Activated CD8-positive, alpha-beta memory T cell treated with anti-CD3 and anti-CD28 coated beads, Interleukin-2, amount 50 U/mL, for 48 hours (primary cell): ENCODE data around the gene GJC2.
A peak's percentile ranks its signal among the peaks of the same experiment; 100 is the strongest.

ENCODE experiments used
- DNase-seq: peaks from one replicate; pipeline ENCODE4 v3.0.0-alpha.2; 2020

GJC2 gene

DNA sequence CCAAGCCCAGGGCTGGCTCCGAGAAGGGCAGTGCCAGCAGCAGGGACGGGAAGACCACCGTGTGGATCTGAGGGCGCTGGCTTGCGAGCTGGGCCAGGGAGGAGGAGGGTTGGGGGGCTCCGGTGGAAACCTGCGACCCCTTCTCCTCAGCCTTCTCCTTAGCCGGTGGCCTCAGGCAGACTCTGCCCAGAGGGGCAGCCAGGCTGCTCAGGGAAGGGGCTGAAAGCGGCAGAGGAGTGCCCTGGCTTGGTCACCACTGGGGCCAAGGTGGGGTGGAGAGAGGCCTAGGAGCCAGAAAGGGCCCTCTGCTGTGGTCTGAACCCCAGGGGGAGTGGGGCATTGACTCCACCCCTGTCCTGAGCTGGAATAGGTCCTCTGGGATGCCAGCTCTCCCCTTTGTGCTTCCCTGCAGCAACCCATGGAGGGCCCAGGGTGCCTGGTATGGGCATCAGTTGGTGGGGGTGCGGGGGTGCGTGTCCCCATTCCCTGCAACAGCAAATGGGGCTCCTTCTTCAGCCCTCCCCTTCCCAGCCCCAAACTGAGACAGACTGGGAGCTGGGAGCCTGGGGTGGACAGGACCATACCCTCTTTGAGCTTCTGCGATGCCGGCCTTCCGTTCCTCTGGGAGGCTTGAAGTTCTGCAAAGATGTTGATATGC, 9.4 kb downstream of the GJC2 start:
- no peak for DNase-seq

DNA sequence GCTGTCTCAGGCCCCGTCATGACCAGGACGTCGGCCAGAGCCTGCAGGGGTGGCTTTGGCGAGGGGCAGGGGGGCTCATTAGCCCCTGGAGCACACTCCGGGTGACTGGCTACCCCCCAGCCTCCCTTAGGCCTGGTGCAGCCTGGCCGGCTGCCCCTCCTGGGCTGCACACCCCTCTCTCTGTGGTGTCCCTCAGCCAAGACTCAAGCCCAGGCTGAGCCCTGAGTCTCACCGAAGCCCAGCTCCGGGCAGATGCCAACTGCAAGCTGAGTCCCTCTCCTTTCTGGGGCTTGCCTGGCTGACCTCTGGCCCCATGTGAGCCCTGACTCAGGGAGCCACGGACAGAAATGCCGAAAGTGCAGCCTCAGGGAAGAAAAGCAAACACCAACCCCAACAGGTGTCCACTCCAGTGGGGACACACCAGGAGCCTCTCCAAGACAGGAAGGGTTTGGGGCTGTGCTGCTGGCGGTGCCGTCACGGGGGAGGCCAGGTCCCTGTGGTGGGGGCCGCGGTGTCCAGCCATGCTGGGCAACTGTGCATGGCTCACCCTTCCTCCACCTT, 10.6 kb downstream of the GJC2 start:
- no peak for DNase-seq

DNA sequence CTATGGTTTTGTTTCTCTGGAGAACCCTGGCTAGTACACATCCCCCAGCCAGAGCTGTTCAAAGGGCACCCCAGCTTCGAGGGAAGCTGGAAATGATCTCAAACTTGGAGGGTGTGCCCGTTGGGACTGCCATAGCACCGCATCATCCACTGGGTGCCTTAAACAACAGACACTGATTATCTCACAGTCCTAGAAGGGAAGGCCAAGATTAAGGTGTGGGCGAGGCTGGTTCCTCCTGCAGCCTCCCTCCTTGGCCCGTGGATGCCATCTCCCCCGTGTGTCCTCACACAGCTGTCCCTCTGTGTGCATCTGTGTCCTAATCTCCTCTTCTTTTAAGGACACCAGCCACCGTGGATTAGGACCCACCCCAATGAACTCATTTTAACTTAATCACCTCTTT, 11.6 kb downstream of the GJC2 start:
- no peak for DNase-seq

DNA sequence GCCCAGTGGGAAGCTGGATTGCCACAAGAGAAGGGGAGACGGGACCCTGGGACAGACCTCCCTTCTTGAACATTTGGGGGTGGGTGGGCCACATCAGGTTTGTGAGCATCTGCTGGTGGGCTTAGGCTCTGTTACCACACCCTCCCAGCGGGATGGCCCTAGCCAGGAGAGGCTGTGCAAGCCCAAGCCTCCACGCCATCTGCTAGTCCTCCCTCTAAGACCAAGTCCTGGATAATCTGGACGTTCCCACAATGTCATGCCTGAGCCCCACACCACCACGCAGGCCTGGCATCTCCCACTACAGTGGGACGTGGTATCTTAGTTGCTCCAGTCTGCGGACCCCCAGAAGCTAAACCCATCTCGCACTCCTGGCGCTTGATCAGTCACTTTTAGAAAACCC, 12.1 kb downstream of the GJC2 start:
- DNase-seq = no peak

DNA sequence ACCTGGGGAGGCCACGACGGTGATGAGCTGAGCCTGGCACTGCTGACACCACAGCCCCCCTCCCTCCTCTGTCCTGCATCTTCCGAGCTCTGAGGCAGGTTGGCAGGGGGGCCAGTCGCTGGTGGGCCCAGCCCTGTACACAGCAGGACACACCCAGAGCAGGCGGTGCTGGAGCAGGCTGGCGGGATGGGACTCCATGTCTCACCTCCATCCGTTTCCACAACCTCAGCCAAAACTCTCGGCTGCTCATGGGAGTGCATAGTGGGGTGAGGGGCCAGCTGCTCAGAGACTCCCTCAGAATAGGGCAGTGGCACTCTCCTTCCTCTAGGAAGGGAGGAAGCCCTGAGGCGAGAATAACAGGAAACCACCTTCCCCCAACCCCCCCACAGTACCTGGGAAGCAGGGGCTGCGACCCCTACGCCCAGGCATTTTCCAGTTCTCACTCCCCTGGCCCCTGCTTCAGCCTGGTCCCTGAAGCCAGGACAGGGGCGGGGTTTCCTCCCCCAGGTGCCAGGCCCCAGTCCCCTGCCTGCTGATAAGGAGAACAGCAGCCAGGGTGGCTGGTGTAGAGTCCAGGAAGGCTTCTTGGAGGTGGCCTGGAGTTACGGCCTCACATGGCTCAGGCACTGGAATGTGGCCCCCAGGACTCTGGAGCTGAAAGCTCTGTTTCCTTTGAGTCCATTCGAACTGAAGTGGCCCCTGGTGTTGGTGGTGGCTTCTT, 12.7 kb downstream of the GJC2 start:
- DNase-seq = no peak

DNA sequence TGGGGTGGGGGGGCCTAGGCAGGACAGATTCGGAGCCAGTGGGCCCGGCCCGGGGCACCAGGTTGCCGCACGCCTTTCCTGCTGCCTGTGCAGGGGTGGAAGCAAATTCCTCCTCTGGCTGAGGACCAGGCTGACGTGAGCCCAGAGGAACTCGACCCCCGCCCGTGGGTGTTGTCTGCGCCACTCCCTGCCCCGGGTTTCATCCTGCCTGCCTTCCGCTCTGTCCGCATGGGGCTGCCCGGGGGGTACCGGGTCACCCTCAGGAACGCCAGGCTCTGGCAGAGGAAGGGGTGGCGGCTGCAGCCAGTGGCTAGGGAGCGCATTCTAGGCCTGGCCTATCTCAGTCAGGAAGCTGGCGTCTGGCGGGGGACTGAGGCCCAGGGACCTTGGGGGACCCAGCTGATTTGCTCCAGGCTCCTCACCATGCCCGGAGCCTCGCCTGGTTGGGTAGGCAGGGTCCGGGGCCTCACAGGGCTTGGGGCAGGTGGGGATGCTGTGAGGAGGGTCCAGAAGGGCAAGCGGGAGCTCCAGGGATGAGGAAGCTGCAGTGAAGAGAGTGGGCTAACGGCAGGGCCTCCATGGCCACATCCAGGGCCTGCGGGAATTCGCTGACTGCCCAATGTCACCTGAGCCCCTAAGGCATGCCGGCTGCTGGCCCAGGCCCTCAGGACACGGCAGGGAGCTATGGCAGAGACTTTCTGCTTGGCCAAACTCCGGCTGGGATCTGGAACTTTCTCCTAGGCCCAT, 13.4 kb downstream of the GJC2 start:
- DNase-seq = no peak

DNA sequence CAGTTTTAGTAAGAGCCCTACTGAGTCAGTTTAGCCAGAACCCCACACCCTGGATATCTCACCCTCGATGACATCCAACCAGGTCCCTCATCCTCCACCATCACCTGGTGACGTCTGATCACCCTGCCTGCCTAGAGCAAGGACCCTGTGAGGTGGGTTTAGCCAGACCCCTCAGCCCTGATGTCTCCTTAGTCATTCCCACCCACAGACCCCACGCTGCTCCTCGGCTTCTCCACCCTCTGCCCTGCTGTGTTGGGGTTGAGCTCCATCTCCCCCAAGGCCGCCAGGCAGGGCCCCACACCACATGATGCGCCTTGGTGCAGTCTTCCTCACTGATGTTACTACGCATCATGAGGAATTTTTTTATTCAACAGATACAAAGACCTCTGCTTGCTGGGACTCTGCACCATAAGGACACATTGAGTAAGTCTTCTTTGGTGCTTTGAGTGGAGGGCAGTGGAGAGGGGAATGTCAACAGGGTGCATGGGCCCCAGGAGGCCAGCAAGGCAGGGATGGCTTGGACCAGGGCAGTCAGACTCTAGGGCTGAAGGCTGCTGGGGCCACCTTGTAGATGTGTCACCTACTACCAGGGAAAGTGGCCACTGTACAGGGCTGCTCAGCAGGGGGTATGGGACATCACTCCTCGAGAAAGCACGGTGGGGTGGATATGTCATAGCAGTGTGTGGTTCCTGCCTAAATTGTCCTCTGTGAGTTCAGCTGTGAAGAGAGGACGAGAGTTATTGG, 14.2 kb downstream of the GJC2 start:
- DNase-seq = no peak

DNA sequence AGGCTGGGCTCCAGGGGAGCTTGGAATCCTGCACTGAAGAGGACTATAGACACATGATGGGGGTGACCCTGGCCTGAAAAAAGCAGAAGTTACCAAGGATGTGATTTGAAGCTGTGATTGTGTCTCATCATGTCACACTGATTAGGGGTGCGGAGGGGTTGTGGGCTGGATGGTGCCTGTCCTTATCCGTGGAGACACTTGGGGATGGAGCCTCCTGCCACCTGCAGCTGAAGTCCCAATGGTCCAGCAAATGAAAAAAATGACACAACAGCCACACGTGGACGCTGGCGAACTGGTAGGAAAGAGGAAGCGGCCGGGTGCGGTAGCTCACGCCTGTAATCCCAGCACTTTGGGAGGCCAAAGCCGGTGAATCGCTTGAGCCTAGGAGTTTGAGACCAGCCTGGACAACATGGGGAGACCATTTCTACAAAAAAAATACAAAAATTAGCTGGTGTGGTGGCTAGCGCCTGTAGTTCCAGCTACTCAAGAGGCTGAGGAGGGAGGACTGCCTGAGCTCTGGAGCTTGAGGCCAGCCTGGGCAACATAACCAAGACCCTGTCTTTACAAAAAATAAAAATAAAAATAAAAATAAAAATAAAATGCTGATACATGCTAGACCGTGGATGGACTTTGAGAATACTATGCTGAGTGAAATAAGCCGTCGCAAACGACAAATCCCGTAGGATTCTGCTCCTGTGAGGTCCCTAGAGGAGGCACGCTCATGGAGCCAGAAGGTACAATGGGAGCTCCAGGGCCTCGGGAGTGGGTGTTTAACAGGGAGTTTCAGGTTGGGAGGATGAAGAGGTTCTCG, 15.0 kb downstream of the GJC2 start:
- no peak for DNase-seq

DNA sequence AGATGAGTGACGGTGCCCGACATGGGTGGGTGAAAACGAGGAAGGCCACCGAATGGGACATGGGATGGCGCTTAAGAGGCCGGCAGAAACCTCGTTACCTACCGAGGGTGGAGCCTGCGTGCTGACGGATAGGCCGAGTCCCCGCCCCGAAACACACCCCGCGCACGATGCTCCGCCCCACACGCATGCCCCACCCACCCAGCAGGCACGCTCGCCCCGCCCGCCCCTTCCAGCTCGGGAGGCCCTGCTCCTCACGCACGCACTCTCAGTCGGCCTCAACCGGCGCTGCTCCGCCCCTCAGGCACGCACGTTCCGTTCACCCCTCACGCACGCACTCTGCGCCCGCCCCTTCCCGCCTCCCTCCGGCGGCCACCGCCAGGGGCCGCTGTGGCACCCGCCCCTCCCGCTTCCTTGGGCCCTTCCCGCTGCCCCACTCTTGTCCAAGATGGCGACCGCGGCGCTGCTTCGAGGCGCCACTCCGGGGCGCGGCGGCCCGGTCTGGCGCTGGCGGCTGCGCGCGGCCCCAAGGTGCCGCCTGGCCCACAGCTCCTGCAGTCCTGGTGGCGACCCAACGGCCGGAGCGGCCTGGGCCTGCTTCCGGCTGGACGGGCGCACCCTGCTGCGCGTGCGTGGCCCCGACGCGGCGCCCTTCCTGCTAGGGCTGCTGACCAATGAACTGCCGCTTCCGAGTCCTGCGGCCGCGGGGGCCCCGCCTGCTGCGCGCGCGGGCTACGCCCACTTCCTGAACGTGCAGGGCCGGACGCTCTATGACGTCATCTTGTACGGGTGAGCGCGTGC, 15.8 kb downstream of the GJC2 start, which contains the start of gene IBA57:
IBA57 (plus strand) TSS at position 433 of the 798 bp plus-strand sequence; CDS start at position 446, 13 bp downstream.
- DNase-seq = peak; percentile 99

DNA sequence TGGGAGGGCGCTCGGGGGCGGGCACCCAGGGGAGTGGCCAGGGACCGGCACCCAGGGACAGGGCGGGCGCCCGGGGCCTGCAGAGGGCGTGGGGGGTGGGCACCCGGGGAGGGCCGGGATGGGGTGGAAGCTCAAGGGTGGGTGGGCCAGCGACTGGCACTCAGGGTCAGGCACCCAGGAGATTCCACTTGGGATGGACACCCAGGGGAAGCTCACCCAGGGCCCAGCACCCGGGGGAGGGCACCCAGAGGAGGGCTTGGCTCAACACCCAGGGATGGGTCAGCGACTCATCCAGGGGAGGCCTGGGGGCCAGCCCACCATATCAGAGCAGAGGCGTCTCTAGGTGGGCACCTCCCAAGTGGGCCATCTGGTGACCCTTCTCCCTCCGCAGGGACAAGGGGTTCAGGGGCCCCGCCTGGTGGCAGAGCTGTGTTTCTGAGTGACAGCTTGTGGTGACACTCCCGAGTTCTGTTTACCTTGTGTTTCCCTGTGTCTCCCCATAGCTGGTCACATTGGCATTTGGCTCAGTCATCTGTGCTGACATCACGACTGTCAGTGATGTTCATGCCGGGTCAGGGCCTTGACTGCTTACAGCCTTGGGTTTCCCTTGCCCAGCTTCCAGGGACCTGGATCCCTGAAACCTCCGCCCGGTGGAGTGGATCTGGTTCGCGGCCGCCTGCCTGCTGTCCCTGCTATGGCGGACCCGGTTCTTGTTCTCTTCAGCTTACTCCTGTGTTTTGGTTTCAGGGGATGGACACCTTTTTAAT, 16.6 kb downstream of the GJC2 start:
- peak; percentile 77 for DNase-seq

DNA sequence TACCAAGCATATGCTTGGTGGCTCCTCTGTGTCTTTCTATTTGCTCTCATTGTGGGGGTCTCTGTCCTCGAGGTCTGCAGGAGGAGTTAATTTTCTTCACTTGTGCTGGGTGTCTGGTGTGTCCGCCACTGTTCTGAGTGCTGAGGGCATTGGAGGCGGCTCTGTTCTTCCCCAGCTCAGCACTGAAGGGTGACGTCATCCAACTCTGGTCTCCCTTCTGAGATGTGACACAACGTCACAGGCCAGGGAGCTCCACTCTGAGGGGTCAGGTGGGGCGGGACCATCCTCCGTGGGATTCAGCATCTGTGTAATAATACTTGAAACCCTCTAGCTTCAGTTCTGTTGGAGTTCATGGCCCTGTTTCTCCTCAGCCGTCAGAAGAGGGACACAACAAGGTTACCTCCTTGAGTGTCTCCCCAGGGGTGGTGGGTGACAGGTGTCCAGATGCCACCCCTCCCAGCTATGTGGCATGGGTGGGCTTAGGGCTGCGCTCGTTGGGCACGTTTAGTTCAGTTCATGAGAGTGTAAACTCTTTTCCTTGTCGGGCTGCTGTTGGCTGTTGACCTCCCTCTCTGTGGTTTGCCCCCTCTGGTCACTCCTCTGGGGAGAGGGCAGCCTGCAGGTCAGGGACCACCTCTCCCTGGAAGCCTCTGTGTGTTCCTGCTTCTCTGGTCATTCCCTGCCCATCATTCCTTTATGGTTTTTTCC, 19.0 kb downstream of the GJC2 start:
- no peak for DNase-seq

DNA sequence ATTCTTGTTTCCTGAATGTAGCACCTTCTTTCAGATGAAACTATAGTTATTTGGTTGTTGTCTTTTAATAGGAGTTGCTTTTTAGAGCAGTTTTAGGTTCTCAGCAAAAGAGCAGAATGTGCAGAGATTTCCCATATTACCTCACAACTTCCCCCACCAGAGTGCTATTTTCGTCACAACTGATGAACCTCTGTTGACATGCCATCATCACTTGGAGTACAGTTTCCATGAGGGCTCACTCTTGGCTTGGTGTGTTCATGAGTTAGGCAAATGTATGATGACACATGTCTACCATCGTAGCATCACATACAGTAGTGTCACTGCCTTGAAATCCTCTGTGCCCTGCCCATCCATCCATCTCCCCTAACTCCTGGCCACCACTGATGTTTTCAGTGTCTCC, 19.6 kb downstream of the GJC2 start:
- no peak for DNase-seq

DNA sequence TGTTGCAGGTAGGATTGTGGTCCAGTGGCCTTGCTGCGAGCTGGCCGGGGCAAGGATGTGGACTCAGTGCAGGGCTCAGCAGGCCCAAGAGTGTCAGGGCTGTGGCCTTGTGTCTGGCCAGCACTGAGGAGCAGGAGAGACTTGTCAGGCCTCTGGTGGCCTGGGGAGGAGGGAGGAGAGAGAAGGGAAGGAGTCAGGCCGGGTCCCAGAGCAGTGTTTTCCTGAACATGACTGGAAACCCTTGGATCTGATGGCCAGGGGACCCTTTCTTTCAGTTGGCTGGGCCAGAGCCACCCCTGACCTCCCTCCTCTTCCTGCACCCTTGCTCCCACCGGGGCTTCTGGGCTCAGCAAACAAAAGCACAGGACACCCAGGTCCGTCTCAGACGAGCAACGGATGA, 20.9 kb downstream of the GJC2 start:
- no peak for DNase-seq

DNA sequence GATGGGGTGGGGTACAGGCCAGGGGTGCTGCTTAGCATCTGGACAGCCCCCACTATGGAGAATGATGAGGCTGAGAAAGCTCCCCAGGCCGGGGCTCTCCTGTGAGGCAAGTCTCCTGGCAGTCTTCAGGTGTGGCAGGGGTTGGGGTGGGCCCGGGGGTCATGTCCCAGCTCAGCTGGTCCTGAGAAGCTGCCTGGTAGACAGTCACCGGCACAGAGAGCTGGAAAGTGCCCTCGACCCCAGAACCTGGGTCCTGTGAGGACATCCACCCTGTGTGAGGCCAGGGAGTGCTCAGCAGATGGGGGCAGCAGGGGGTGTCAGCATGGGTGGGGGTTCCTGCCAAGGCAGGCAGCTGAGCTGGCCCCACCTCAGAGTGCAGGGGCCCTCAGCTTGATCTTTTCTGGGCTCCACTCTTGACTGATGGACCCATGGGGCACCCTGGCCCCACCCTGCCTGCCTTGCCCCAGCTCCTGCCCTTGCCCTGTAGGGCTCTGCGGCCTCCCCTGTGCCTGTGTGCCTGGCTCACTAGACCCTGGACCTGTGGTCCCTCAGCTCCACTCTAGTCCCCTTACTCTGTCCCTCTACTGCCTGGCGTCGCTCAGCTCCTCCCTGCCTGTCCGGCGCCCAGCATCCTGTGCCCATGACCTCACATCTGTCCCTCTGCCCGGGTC, 21.6 kb downstream of the GJC2 start:
- no peak for DNase-seq

DNA sequence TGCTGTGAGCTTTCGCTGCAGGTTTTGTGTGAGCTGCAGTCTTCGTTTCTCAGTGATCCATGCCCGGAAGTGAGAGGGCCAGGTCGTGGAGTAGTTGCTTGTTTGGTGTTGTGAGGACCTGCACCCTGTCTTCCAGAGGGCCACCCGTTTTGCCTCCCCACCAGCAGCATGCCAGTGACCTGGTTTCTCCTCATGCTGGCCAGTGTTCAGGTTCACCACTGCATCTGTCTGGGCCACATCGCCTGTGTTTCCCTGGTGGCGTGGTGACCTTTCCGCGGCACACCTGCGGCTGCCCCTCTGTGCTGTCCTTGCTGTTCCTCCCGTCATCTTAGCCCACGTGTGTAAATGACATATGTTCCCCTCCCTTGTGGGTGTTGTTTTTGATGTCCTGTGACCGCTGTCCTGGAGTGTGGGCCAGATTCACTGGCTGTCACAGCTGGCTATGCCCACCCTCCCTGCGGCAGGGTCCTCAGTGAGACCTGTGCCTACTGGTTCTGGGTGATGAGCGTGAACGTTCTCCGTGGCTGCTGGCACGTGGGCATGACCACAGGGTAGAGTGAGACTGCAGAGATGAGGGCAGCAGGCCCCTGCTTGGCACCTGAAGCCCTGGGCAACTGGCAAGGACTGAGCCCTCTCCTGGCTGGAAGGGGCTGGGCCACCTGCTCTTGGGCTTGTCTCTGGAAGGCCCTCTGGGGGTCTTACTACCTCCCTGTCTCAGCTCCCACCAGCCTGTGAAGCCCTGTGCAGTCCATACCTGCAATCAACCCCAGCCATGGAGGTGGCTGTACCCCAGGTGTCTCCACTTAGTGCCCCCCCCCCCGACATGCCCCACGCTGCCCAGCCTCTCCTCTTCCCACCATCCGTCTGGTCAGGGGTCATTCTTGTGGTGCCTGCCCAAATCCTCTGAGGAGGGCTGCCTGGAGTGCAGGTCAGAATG, 23.1 kb downstream of the GJC2 start:
- no peak for DNase-seq

DNA sequence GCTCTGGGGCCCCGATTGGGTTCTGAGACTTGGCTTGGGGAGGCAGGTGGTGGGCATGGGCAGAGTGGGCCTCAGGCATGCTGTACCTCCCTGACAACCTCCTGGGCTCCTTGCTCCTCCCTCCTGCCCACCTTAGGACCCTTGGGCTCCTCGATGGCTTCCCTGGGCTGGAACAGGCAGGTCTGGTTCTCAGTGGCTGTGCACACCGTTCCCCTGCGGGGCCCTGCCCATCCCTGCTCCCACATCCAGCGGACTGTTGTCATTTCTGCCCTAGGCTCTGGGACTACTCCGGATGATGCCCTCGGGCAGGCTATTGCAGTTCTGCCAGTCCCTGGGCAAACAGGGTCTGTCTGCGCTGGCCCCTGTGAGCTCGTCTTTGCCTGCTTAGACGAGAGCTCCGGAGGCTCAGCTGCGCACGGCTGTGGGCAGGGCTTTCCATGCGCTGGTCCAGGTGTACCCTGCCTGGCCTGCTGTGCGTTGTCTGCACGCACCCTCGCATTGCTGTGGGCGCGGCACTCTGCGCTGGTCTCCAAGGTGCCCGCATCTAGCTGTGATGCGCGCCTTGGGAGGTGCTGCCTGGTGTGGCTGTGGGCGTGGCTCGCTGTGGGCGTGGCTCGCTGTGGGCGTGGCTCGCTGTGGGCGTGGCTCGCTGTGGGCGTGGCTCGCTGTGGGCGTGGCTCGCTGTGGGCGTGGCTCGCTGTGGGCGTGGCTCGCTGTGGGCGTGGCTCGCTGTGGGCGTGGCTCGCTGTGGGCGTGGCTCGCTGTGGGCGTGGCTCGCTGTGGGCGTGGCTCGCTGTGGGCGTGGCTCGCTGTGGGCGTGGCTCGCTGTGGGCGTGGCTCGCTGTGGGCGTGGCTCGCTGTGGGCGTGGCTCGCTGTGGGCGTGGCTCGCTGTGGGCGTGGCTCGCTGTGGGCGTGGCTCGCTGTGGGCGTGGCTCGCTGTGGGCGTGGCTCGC, 24.1 kb downstream of the GJC2 start:
- peak; percentile 81 for DNase-seq
